H4 (cell line): ENCODE measurements around the gene KRT77. TPM values are rescaled to one million over a fixed set of nuclear protein-coding genes. Genes with fewer than 3 reads are reported as not detected.
"Not testable (repeated sequence)": the region's sequence is repeated elsewhere in the genome, so short reads cannot be mapped to it uniquely, and the experiment has no call there.

Experiments
- DNase-seq: peaks from one replicate; pipeline ENCODE4 v3.0.0-alpha.2; 2015; ENCODE audit warnings: low spot score
- total RNA-seq: library from RNA; depleted of rRNA; stranded (reverse); fragments of >200 nt; shearing (Covaris generic); gene quantifications from 2 replicates; pipeline ENCODE4 v1.2.3, GENCODE V29; 2014; rRNA removed

KRT77 gene
- not detected in 2 replicates for total RNA-seq

GRCh38 chr12:52703424-52703823 lies at the start of gene KRT77:
TSS of gene KRT77 (minus strand) at chr12:52703524. CDS start at chr12:52703434, 90 bp downstream.
- no peak for DNase-seq

- no peak for DNase-seq
These were observed 49.2 kb upstream of the KRT77 start for GRCh38 chr12:52752516-52752915.

GRCh38 chr12:52751795-52752194 lies 48.5 kb upstream of the KRT77 start:
- DNase-seq: no peak

- not testable (repeated sequence) for DNase-seq
These were observed 47.2 kb upstream of the KRT77 start for GRCh38 chr12:52750532-52750931.

GRCh38 chr12:52749827-52750226 lies 46.5 kb upstream of the KRT77 start:
- DNase-seq: no peak

- no peak for DNase-seq
These were observed 45.3 kb upstream of the KRT77 start for GRCh38 chr12:52748578-52748977.

GRCh38 chr12:52745554-52745953 lies 42.2 kb upstream of the KRT77 start:
- DNase-seq: no peak

- DNase-seq: no peak
These were observed 41.3 kb upstream of the KRT77 start for GRCh38 chr12:52744493-52745156.

GRCh38 chr12:52742822-52743457 lies 39.6 kb upstream of the KRT77 start:
- no peak for DNase-seq

GRCh38 chr12:52742196-52742580 lies 38.9 kb upstream of the KRT77 start:
- no peak for DNase-seq

GRCh38 chr12:52741375-52742195 lies 38.3 kb upstream of the KRT77 start:
- DNase-seq: peak; percentile 49

- DNase-seq: no peak
These were observed 37.3 kb upstream of the KRT77 start for GRCh38 chr12:52740584-52740983.

GRCh38 chr12:52739963-52740362 lies 36.6 kb upstream of the KRT77 start:
- DNase-seq: no peak

GRCh38 chr12:52735816-52736632 lies 32.7 kb upstream of the KRT77 start:
- no peak for DNase-seq

- DNase-seq: no peak
These were observed 31.8 kb upstream of the KRT77 start for GRCh38 chr12:52735106-52735505.

GRCh38 chr12:52730793-52731192 lies 27.5 kb upstream of the KRT77 start:
- DNase-seq: no peak

- DNase-seq: no peak
These were observed 27.1 kb upstream of the KRT77 start for GRCh38 chr12:52730383-52730782.

GRCh38 chr12:52729147-52729546 lies 25.8 kb upstream of the KRT77 start:
- no peak for DNase-seq

- DNase-seq: no peak
These were observed 25.1 kb upstream of the KRT77 start for GRCh38 chr12:52728374-52728773.

GRCh38 chr12:52727037-52727436 lies 23.7 kb upstream of the KRT77 start:
- DNase-seq: no peak

GRCh38 chr12:52726451-52726850 lies 23.1 kb upstream of the KRT77 start:
- DNase-seq: no peak

GRCh38 chr12:52724384-52724783 lies 21.1 kb upstream of the KRT77 start:
- DNase-seq: no peak
